Left lung (tissue), 10 donors: ENCODE measurements around the gene SHQ1. TPM values are rescaled to one million over a fixed set of nuclear protein-coding genes. Genes with fewer than 3 reads are reported as not detected.

Source experiments
- ATAC-seq: fragments of 200-7000 bp; cut with Tn5 transposase; one replicate; pipeline ENCODE4 v1.9.1; 2020; ENCODE audit warnings: moderate library complexity
- DNase-seq, 4 donors: peaks; one replicate each; pipeline ENCODE4 v3.0.0-alpha.2; 2013 to 2020
- H3K27ac ChIP-seq, 2 donors: fragments of 200-600 bp; sonication (generic) in 1 of 2; one replicate each; pipeline versions ENCODE4 v1.5.0 to v1.8.0; 2020 to 2021
- H3K27me3 ChIP-seq, 2 donors: fragments of 200-600 bp; sonication (generic) in 1 of 2; one replicate each; pipeline versions ENCODE4 v1.5.0 to v1.8.0; 2020 to 2021
- H3K36me3 ChIP-seq, 2 donors: fragments of 200-600 bp; sonication (generic) in 1 of 2; one replicate each; pipeline versions ENCODE4 v1.5.0 to v1.8.0; 2020 to 2021
- H3K4me1 ChIP-seq, 2 donors: fragments of 200-600 bp; one replicate each; pipeline ENCODE4 v1.8.0; 2021
- H3K4me3 ChIP-seq, 2 donors: fragments of 200-600 bp; sonication (generic) in 1 of 2; one replicate each; pipeline versions ENCODE4 v1.5.0 to v1.8.0; 2020 to 2021; ENCODE audit warnings: mild to moderate bottlenecking in 1 of 2
- H3K9me3 ChIP-seq, 2 donors: fragments of 200-600 bp; sonication (generic) in 1 of 2; one replicate each; pipeline versions ENCODE4 v1.5.0 to v1.8.0; 2020 to 2021
- intact Hi-C, 2 donors: fragments of 100-400 bp; cut with DNase I; formaldehyde crosslinking; loops; one replicate each; pipeline versions ENCODE4 v1.11.2 to v1.14.2; 2022
- polyA plus RNA-seq, 6 donors: library from polyadenylated mRNA; unstranded; fragments of 120-200 nt; gene quantifications; one replicate each; pipeline ENCODE4 v1.2.1, GENCODE V29; 2013; ENCODE audit not compliant: insufficient read length in 6 of 6
- total RNA-seq, 2 donors: library from RNA; stranded (reverse); fragmentation: NEBNext Ultra II Directional; extraction: Animal tissue kit (Norgen Biotek cat#: 25700); gene quantifications; one replicate each; pipeline ENCODE4 v1.2.1, GENCODE V29; 2021
- TF ChIP-seq, protein P1 (sequence below), 2 donors: fragments of 200-600 bp; sonication (generic) in 1 of 2; IDR thresholded peaks; one replicate each; pipeline versions ENCODE4 v1.5.0 to v1.8.0; 2021; ENCODE audit warnings: antibody characterized with exemption in 2 of 2
- donor health status: DM: no; HTN: yes; CAD: no.
- donor health status: DM: no; HTN: no; CAD: no.

SHQ1 gene
- total and polyA plus RNA-seq, 8 donors, result 18.3 to 25.7 (median 21.1) TPM

DNA sequence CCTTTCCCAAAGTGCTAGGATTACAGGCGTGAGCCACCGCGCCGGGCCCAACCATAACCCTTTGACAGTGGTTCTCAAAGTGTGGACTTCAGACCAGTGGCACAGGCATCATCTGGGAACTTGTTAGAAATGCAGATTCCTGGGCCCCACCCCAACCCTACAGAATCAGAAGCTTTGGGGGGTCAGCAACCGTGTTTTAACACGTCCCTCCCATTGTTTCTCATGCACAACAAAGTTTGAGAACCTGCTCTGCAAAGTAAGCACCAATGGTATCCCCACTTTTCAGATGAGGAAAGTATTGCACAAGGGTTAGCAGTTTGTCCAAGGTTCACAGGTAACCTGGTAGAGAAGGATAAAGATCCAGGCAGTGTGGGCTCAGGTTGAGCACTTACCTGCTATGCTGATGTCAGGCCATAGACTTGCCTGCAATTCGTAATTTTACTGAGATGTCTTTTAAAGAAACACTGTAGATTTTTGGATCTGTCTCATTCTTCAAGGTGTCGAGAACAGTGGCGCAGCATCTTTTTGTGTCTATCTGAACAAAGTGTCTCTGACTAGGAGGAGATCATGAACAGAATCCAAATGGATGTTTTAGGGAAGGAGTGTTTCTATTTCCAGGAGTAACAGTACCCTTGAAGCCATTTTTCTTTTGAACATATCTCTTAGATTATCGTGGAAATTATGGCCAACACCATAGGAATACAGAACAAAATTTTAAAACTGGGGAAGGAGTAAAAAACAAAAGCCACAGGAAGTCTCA is 42.1 kb upstream of the SHQ1 start:
- Histone ChIP-seq H3K27ac (peak overlapping the region; percentile 42 to 81), H3K4me3 (no peak overlapping the region), H3K4me1 (peaks cover 0 to 40% of the 10 kb centered on the region in 2 donors), H3K27me3 (peaks cover 0 to 41% of the 10 kb centered on the region in 2 donors), H3K9me3 (no peaks in the 10 kb centered on the region), H3K36me3 (no peaks in the 10 kb centered on the region)
- DNase-seq (no peak), ATAC-seq (no peak)
- intact Hi-C loops, result no loop called here
- TF ChIP-seq, protein P1, sequence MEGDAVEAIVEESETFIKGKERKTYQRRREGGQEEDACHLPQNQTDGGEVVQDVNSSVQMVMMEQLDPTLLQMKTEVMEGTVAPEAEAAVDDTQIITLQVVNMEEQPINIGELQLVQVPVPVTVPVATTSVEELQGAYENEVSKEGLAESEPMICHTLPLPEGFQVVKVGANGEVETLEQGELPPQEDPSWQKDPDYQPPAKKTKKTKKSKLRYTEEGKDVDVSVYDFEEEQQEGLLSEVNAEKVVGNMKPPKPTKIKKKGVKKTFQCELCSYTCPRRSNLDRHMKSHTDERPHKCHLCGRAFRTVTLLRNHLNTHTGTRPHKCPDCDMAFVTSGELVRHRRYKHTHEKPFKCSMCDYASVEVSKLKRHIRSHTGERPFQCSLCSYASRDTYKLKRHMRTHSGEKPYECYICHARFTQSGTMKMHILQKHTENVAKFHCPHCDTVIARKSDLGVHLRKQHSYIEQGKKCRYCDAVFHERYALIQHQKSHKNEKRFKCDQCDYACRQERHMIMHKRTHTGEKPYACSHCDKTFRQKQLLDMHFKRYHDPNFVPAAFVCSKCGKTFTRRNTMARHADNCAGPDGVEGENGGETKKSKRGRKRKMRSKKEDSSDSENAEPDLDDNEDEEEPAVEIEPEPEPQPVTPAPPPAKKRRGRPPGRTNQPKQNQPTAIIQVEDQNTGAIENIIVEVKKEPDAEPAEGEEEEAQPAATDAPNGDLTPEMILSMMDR (IDR thresholded peaks at IDR 0.05), result no peak

GRCh38 chr3:72889310-72890165 is 41.3 kb upstream of the SHQ1 start:
- Histone ChIP-seq H3K27me3 (peaks cover 0 to 41% of the 10 kb centered on the region in 2 donors), H3K36me3 (no peaks in the 10 kb centered on the region), H3K9me3 (no peaks in the 10 kb centered on the region), H3K4me1 (peaks cover 0 to 32% of the 10 kb centered on the region in 2 donors), H3K4me3 (peak overlapping the region in 1 of 2 donors; percentile 27), H3K27ac (peak overlapping the region in 1 of 2 donors; percentile 81)
- DNase-seq (no peak), ATAC-seq (no peak)
- TF ChIP-seq, protein P1 (IDR thresholded peaks at IDR 0.05), result no peak
- intact Hi-C loops, result no loop called here

DNA sequence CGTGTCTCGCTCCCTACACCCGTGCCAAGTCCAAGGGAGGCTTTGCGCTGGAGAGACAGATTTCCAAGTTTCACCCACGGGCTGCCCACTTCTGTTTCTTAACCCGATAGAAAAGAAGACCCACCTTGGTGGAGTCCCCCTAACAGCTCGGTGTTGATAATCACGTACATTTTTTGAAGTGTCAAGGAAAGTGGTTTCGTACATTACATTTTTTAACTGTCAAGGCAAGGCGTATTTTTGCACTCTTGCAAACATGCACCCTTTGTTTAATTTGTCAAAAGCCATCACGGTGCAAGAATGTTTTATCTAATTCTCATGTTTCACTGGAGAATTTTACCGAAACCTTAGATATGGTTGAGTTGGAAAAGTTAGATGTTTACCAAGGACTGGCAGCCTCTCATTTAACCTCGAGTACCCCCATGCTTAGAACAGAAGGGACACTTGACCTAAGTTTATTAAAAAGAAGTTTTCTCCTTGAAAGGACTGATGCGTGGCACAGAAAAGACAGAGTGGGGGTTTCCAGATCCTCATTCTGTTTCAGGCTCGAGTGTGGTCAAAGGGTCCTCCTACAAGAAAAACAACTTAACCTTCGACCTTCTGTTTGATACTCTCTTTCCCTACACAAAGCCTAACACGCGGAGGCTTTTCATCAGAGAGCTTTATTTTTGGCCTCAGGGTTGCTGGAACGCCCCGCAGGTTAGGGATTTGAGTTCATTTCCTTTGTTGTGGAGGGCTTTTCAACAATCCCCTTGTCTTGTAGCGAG is 40.5 kb upstream of the SHQ1 start:
- no peaks in the 10 kb centered on the region for H3K9me3 ChIP-seq
- intact Hi-C loops, result no loop called here
- ATAC-seq (peak; percentile 3), DNase-seq (peak in 2 of 4 donors; percentile 34 to 53)
- TF ChIP-seq, protein P1 (IDR thresholded peaks at IDR 0.05), result no peak
- H3K27ac ChIP-seq, result peak overlapping the region in 1 of 2 donors; percentile 81
- peak overlapping the region; percentile 27 to 35 for H3K4me3 ChIP-seq
- H3K36me3 ChIP-seq, result no peaks in the 10 kb centered on the region
- peaks cover 0 to 32% of the 10 kb centered on the region in 2 donors for H3K4me1 ChIP-seq
- peaks cover 0 to 41% of the 10 kb centered on the region in 2 donors for H3K27me3 ChIP-seq

DNA sequence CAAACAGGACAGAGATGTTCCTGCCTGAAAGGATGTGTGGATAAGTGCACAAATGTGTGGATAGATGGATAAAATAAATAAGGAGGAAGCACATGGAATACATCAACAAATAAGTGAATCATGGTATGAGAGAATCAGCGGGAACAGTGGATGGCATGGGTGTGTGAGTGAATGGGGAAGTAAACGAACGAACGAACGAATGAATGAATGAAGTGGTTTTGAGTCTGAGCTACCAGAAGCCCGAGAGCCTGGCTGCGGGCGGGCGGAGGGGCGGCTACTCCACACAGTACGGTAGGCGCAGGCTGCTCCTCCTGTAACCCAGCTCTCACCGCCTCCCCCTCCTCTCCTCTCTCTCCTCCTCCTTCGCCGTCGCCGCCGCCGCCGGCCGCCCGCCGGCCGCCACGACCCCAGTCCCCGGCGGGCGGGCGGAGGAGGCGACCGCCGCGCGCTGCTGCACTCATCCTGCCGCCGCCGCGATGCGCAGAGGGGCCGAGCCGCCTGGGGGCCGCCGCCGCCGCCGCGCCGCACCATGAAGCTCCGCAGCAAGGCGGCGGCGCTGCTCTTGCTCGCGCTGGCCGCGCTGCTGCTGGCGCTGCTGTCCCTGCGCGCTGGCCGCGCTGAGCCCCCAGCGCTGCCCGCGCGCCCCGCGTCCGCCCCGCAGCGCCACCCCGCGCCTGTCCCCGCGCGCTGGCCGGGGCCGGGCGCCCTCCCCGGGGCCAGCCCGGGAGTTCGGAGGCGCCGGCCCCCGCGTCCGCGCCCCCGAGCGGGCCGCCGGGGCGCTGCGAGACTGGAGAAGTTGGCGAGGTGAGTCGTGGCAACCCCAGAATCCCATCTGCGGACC is 39.7 kb upstream of the SHQ1 start, which contains the start of gene GXYLT2:
Gene GXYLT2 (plus strand): TSS at position 342 of the 841 bp plus-strand sequence. CDS start 188 bp downstream, at position 530.
- no peaks in the 10 kb centered on the region for H3K36me3 ChIP-seq
- intact Hi-C loops, result no loop called here

More for the DNA sequence above, 39.7 kb upstream of the SHQ1 start, which contains the start of gene GXYLT2:
- Histone ChIP-seq H3K27me3 (peaks cover 0 to 41% of the 10 kb centered on the region in 2 donors), H3K4me1 (peaks cover 0 to 32% of the 10 kb centered on the region in 2 donors), H3K9me3 (no peaks in the 10 kb centered on the region), H3K4me3 (peak within 1 kb of the TSS; percentile 30 to 35), H3K27ac (peak within 1 kb of the TSS; percentile 6 to 81)
- ATAC-seq, result peak; percentile 90
- peak; percentile 72 to 86 (median 84) for DNase-seq
- TF ChIP-seq, protein P1 (IDR thresholded peaks at IDR 0.05), result no peak
